Measurements from ENCODE around the gene MAK.
"Not testable (repeated sequence)": the region's sequence is repeated elsewhere in the genome, so short reads cannot be mapped to it uniquely, and the experiment has no call there.

The MAK gene

GRCh38 chr6:10779076-10779475 lies 59.3 kb downstream of the MAK start:
- no peak for DNase-seq (ENCODE audit: low spot score)

GRCh38 chr6:10778230-10778629 lies 60.1 kb downstream of the MAK start:
- DNase-seq (ENCODE audit: low spot score), result no peak

DNA sequence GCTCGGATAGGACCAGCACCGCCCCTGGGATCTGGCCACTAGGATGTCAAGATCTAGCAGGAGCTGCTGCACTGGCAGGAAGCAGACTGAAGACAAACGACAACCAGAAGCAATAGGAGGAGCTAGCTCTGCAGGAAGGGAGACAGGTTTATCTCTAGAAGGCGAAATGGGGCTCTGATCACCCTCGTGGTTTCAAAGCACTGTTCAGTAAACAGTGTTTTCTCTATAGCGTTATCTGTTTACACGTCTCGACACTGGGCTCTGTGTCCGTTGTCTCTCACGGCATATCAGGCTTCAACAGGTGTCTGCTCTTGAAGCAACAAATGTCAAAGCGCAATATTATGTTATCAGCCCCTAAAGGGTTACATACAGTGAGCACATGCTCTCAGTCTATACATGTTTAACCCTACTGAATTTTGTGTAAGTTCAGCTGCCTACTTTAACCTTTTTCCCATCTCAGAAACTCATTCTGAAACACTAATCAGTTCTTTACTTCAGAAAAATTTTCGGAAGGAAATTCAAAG lies 66.9 kb downstream of the MAK start:
- DNase-seq (ENCODE audit: low spot score), result no peak

GRCh38 chr6:10769419-10769818 lies 68.9 kb downstream of the MAK start:
- no peak for DNase-seq (ENCODE audit: low spot score)

- DNase-seq (ENCODE audit: low spot score), result no peak
These were observed 75.3 kb downstream of the MAK start for GRCh38 chr6:10763006-10763405.

DNA sequence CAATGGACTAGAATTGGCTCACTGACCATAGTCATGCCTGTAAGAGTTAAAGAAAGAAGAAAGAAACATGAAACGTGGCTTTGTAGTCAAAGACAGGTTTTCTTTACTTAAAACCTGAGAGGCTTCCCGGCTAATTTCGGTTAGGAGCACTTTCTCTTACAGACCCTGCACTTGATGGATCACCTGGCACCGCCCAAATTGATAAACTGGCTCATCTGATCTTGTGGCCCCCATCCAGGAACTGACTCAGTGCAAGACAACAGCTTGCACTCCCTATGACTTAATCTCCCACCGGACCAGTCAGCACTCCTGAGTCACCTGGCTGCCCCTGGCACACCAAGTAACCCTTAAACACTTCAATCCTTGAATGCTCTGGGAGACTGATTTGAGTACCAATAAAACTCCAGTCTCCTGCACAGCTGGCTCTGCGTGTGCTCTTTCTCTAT lies 78.4 kb downstream of the MAK start:
- no peak for DNase-seq (ENCODE audit: low spot score)

- no peak for DNase-seq (ENCODE audit: low spot score)
These were observed 79.0 kb downstream of the MAK start for GRCh38 chr6:10759312-10759839.

DNA sequence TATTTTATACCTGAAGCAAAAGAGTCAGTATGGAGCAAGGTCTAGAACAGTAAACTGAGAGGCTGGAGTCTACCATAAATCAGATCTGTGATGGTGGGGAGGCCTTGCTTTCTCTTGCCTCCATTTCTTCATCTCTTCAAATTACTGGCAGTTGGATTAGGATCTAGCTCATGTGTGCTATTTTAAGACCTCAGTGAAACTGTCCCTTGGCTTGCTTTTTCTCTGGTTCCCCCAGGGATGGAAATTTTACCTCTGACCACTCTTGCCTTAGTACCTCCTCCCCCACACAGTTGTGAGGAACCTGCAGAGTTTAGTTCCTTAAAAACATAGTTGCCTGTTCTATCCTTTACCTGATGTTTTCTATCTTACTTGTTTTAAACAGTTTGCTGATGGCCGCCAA lies 82.3 kb downstream of the MAK start:
- DNase-seq (ENCODE audit: low spot score), result no peak

GRCh38 chr6:10751757-10752156 lies 86.6 kb downstream of the MAK start:
- not testable (repeated sequence) for DNase-seq (ENCODE audit: low spot score)

GRCh38 chr6:10750568-10750967 lies 87.8 kb downstream of the MAK start:
- DNase-seq (ENCODE audit: low spot score), result not testable (repeated sequence)

GRCh38 chr6:10749734-10750133 lies 88.6 kb downstream of the MAK start:
- DNase-seq (ENCODE audit: low spot score), result no peak

- DNase-seq (ENCODE audit: low spot score), result peak; percentile 100
These were observed 90.9 kb downstream of the MAK start, which contains the start of gene TMEM14B for GRCh38 chr6:10747251-10747972. Gene TMEM14B (plus strand): TSS chr6:10747805. CDS start chr6:10749246, 1,441 bp downstream.

GRCh38 chr6:10746915-10747250 lies 91.5 kb downstream of the MAK start:
- no peak for DNase-seq (ENCODE audit: low spot score)

DNA sequence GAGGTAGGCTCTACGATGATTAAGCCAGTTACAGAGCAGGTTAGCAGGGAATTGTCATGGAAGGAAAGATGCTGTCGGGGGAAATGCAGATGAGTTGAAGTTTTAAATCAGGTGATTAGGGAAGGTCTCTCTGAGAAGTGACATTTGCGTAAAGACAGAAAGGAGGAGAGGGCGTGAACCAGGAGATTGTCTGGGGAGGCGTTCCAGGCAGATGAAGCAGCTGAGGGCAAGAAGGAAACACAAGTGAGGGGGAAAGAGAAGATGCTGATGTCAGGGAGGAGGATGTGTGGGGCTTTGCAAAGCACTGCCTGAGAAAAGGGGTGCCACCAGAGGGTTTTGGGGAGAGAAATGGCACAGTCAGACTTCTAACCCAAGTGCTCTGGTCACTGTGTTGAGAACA lies 93.2 kb downstream of the MAK start:
- DNase-seq (ENCODE audit: low spot score), result no peak

DNA sequence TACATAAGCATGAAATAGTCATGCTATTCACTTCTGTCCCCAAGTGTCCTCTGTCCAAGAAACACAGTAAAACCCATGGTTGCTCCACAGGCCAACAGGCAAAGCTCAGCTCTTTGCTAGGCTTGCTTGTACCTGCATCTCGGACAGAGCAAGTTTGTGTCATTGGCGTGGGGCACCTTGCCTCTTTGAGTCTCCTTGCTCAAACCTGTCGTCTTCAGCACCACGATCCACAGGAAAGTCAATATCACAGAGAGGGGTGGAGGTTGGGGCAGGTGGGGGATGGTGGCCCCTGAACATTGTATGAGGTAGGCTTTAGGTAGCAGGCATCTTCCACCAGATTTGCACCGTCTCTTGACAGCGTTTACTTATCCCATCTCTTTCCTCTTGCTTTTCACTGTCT lies 94.8 kb downstream of the MAK start:
- DNase-seq (ENCODE audit: low spot score), result no peak

DNA sequence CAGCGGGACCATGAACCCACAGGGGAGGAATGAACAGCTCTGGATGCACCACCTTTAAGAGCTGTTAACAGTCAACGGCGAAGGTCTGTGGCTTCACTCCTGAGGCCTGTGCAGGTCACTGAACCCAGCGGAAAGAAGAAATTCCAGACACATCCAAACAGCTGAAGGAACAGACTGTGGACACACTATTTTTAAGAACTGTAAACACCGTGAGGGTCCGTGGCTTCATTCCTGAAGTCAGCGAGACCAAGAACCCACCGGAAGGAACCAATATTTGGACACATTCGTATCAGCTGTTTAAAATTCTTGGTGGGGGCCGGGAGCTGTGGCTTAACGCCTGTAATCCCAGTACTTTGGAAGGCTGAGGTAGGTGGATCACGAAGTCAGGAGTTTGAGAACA lies 96.1 kb downstream of the MAK start:
- no peak for DNase-seq (ENCODE audit: low spot score)

DNA sequence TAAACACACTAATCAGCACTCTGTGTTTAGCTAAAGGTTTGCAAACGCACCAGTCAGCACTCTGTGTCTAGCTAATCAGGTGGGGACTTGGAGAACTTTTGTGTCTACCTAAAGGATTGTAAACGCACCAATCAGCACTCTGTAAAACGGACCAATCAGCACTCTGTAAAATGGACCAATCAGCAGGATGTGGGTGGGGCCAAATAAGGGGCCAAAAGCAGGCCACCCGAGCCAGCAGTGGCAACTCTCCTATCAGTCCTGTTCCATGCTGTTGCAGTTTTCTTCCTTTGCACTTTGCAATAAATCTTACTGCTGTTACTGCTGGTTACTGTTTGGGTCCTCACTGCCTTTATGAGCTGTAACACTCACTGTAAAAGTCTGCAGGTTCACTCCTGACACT lies 96.7 kb downstream of the MAK start:
- DNase-seq (ENCODE audit: low spot score), result not testable (repeated sequence)

GRCh38 chr6:10740061-10740460 lies 98.3 kb downstream of the MAK start:
- DNase-seq (ENCODE audit: low spot score), result no peak

DNA sequence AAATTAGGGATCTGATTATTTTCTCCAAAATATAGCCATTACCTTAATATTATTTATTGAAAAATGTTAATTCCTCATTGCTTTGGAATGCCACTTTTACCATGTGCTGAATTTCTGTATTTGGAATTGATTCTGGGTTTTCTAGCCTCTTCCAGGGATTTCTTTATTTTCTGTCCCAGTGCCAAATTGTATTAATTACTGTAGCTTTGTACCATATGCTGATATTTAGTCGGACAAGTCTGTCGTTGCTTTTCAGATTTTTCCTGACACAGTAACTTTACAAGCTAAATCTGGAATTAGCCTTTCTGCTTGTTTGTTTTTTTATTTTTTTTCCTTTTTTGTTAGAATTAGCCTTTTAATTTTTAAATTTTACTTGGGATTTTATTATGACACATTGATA lies 101.6 kb downstream of the MAK start:
- DNase-seq (ENCODE audit: low spot score), result no peak

DNA sequence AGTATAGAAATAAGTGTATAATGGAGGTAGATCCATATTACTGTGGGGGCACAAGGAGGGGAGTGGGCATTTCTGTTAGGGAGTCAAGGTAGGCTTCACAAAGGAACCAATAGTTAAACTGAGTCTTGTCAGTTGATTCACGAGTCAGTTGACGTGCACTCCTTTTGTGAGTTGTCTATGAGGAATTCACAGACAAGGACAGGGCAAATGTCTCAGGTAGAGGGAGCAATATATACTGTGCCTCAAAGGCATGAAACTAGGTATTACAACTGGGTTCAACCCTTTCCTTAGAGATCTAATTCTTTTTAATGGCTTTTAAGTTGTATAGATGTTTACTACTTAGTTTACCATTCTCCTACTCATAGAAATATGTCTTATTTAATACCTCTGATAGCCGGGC lies 104.5 kb downstream of the MAK start:
- DNase-seq (ENCODE audit: low spot score), result no peak

GRCh38 chr6:10733151-10733715 lies 105.1 kb downstream of the MAK start:
- no peak for DNase-seq (ENCODE audit: low spot score)

GRCh38 chr6:10730254-10730653 lies 108.1 kb downstream of the MAK start:
- DNase-seq (ENCODE audit: low spot score), result no peak

- DNase-seq (ENCODE audit: low spot score), result no peak
These were observed 112.6 kb downstream of the MAK start for GRCh38 chr6:10725716-10726115.

DNA sequence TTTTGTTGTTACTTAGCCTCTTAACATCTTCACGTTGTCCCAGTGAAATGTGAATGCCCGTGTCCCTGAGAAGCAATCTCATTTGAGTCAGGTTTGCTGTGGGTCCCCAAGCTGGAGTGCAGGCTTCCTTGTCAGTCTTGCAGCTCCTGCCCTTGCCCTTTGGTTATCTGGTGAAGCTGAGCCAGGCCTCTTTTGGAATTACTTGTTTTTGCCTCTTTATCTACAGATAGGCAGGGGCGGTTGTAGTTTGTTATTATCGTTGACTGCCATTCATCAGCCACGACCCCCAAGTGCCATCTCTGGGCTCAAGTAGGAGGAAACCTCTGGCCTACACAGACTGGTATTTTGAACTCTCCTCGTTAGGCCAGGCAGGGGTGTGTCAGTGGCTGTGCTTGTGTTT lies 113.3 kb downstream of the MAK start:
- no peak for DNase-seq (ENCODE audit: low spot score)
